Activated CD4-positive, CD25-positive, alpha-beta regulatory T cell treated with anti-CD3 and anti-CD28 coated beads, Interleukin-2, amount 50 U/mL, for 24 hours (primary cell): Measurements from ENCODE around the gene MMP23B.
"Not testable (repeated sequence)": the region's sequence is repeated elsewhere in the genome, so short reads cannot be mapped to it uniquely, and the experiment has no call there.

Experiments
- ATAC-seq, 2 donors: fragments of 150-1000 bp; cut with Tn5 transposase; one replicate each; pipeline ENCODE4 v1.10.0; 2021; ENCODE audit warnings: mild to moderate bottlenecking in 1 of 2, moderate library complexity in 1 of 2

Gene MMP23B

DNA sequence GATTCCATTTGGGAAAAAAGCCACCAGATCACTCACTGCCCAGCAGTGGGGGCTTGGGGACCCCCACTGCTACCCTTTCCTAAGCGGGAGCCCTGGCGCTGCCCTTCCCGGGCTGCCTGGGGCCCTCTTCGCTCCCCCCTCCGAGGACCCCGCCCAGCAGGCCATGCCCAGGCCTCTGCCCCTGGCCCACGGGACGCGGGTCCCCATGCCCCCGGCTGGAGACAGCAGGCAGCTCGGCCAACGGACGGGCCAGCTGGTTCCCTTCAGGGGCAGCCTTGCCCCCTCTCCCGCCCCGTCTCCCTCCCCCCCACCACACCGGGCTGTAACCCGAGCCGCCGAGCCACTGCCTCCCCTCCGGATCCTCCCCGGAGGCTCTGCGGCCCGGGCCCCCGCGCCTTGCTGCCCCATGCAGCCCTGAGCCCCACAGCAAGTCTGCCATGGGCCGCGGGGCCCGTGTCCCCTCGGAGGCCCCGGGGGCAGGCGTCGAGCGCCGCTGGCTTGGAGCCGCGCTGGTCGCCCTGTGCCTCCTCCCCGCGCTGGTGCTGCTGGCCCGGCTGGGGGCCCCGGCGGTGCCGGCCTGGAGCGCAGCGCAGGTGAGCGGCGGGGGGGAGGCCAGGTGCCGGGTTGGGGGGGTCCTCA is at the start of gene MMP23B:
MMP23B (plus strand) TSS at position 392 of the 639 bp plus-strand sequence; CDS start at position 438, 46 bp downstream.
- ATAC-seq = no peak

- no peak for ATAC-seq
Observed at GRCh38 chr1:1582585-1583346, 49.2 kb upstream of the MMP23B start.

DNA sequence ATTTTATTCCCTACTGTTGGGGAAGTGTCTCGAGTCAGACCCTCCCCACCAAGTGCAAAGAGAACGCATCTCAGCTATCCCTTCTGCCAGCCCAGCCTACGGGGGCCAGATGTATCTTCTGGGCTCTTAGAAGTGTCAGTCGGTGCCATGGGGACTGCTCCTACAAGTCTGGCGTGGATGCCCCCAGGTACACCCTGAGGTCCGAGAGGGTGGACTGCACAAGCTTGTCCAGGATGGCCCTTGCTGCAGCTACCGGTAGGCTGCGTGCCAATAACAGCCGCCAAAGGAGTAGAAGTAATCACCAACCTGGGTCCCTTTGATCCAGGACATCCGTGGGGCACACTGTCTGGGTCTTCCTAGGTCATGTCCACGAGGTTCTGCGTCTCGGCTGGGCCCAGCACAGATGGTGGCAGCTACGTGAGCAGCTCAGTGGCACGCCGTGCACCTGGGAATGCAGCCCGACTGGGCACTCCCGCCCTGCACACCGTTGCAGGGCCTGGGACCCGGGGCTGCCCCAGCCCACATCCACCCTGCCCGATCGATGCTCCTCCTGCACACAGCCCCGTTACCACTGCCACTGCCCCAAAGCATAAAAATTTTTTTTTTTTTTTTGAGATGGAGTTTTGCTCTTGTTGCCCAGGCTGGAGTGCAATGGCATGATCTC is 48.5 kb upstream of the MMP23B start:
- no peak for ATAC-seq

GRCh38 chr1:1591452-1591851 is 40.5 kb upstream of the MMP23B start:
- no peak for ATAC-seq

DNA sequence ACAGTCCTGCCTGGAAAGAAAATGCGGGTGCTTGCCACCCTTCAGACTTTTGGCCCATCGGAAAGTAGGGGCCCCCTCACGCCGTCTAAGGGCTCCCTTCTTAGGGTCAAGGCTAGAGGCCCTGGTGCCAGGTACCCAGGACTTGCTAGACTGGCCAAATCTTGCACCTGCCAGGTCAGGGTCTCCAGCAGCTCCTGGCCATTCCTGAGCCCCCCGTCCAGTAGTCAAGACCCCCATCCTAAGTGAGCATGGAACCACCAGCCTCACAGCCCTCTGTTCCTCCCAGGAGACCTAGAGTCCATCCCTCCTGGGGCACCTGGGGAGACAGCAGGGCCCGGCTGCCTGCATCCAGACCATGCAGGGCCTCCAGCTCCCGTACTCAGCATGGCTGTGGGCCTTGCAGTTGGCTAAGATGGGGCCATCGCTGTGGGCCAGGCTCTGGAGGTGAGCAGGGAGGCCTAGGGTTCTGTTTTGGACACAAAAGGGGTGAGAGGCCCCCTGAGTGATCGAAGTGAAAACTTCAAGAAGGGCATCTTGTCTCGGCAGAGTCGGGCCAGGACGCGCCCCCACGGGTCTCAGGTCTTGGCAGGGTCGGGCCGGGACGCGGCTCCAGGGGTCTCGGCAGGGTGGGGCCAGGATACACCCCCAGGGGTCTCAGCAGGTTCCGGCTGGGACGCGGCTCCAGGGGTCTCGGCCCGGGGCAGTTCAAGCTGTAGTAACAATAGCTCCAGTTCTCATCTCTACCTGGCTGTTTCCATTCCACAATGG is 38.0 kb upstream of the MMP23B start:
- ATAC-seq = no peak

DNA sequence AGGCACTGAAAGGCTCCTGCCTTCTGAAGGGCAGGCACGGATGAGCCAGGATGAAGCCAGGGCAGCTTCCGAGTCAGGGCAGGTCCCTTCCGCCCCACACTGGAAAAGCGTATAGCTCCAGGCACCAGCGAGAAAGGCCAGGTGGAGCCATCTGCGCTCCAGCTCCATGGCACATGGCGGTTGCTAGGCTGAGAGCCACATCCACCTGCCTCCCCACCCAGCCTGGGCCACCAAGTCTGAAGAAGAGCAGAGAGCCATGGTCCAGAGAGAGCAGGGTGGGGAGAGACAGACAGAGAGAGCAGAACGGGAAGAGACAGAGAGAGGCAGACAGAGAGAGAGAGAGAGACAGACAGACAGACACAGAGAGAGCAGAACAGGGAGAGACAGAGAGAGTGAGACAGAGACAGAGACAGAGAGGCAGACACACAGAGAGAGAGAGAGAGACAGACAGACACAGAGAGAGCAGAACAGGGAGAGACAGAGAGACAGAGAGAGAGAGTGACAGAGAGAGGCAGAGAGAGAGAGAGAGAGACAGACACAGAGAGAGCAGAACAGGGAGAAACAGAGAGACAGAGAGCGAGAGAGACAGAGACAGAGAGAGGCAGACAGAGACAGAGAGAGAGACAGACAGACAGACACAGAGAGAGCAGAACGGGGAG is 37.2 kb upstream of the MMP23B start:
- ATAC-seq = no peak

DNA sequence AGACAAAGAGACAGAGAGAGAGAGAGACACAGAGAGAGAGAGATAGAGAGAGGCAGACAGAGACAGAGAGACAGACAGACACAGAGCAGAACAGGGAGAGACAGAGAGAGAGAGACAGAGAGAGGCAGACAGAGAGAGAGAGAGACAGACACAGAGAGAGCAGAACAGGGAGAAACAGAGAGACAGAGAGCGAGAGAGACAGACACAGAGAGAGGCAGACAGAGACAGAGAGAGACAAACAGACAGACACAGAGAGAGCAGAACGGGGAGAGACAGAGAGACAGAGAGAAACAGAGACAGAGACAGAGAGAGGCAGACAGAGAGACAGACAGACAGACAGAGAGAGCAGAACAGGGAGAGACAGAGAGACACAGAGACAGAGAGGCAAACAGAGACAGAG is 36.6 kb upstream of the MMP23B start:
- ATAC-seq = not testable (repeated sequence)

- no peak for ATAC-seq
Observed at GRCh38 chr1:1596493-1597274, 35.3 kb upstream of the MMP23B start.

DNA sequence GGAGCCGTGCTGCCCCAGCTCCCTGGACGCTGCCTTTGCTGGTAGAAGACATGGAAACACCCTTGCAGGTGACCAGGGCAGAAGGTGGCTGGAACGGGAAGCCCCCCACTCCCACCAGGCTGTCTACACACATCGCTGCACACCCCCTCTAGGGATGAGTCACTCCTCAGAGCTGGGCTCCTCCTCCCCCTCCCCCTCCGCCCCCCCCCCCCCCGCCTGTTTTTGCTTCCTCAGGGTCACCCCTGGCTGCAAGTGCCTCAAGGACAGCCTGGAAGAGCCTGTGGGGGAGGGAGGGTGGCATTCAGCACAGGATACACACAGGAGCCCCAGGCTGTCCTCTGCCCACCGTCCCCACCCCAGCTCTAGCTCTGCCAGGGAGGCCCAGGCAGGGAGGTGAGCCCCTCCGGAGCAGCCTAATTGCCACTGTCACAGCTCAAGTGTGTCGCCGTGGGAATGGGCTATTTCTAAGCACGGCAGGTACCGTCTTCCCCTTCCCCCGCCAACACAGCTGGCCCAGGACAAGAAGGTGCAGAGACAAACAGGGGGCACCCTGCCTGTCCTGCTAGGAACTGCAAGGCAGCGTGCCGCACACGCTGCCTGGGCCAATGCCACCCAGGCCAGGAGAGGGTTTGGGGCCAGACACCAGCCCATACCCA is 34.6 kb upstream of the MMP23B start:
- ATAC-seq = peak in 1 of 2 donors; percentile 47

DNA sequence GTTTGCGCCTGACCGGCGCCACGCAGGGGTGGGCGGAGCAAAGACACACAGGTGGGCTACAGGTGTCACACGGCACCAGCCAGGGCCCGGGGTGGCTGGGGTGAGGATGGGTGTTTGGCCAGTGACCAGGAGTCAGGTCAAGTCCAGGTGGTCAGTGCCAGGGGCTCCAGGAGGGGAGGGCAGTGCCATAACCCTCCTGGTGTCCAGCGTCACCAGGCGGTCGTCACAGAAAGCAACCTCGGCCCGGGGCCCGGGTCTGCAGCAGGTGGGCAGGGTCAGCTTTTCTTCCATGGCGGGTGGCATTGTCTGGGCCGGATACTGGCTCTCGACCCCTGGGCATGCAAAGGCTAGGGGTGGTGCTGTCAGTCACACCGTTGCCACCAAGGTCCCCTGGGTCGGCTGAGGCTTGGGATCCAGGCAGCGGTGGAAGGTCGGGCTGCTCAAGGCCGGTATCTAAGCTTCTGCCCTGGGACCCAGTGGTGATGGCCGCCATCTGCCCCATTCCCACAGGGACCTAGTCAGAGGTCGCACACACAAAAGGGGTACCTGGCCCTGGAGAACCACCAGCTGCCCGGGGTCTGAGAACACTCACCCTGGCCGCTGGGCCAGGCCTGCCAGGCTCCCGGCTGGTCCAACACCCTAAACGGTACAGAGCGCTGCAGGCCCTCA is 33.8 kb upstream of the MMP23B start:
- ATAC-seq = no peak

GRCh38 chr1:1598720-1599029 is 33.3 kb upstream of the MMP23B start:
- no peak for ATAC-seq

GRCh38 chr1:1599030-1599934 is 32.7 kb upstream of the MMP23B start:
- ATAC-seq = peak; percentile 46 to 72

DNA sequence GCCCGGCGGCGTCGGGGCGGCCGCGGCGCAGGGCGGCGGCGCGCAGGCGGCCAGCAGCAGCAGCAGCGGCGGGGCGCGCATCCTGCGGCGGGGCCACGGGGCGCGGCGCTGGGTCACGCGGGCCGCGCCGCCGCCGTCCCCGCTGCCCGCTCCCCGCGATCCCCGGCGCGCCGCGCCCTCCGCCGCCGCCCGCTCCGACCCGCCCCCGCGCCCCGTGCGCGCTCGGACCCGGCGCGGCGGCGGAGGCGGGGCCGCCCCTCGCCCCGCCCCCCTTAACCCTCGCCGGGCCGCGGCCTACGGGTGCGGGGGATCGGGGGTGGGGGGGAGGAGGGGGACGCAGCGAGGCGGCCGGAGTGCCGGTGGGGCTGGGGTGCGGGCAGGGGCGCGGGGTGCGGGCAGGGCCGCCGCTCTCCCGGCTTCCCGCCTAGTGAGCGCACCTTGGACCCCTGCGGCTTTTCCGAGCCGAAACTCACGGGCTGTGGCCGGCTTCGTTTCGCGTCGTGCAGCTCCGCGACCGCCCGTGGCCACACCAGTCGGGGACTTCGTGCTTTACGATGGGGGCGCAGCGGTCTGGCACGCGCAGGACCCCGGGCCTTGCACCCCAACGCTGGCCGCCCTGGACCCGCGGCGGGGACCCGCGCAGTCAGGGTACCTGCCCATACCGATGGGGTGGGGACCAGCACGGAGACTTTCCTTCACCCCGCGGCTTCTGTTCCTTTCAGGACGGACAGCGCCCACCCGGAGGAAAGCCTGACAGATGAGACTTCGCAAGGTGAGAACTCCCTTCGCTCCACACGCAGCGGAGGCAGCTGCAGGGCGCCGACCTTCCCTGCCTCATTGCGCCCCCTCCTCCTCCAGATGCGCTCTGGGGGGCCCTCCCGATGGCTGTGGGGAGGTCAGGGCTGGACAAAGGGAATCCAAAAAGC is 31.8 kb upstream of the MMP23B start, which contains the start of gene FNDC10:
FNDC10 (minus strand) TSS at position 201 of the 926 bp plus-strand sequence; CDS start at position 81, 120 bp downstream.
- peak; percentile 10 to 24 for ATAC-seq

GRCh38 chr1:1600861-1601563 is 31.0 kb upstream of the MMP23B start:
- no peak for ATAC-seq

- ATAC-seq = no peak
Observed at GRCh38 chr1:1601564-1602303, 30.2 kb upstream of the MMP23B start.

DNA sequence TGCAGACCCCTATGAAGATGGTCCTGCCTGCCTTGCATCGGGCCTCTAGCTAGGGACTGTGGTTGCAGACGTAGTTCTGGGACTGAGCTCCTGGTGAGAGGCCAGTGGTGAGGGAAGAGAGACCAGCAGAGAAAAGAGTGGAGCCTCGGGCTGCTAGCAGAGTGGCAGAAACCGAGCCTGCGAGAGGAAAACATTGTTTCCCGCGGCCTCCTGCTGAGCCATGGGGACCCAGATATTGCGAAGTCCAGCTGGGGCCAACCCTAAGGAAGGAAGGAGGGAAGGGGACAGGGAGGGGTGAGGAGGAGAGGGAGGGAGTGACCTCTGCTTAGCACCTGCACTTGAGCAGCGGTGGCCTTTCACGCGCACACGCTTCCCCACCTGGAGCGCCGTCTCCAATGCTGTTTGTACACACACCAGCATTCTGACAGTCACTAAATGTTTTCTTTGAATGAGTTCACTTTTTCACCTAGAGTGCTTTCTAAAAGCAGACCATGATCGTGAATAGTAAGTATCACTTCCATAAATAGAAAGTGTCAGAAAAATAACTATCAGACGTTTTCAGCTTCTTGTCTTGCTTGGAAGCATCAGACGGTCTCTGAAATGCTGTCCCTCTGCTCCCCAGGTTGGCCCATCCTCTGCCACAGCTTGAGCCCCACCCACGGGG is 29.5 kb upstream of the MMP23B start:
- ATAC-seq = no peak
